NCI-H146 treated with DMSO at 0.1 percent for 48 hours (cell line): ENCODE data around the gene BICRAL.
"Not testable (repeated sequence)": the region's sequence is repeated elsewhere in the genome, so short reads cannot be mapped to it uniquely, and the experiment has no call there.

Experiments
- DNase-seq: peaks from one replicate; lab custom pipeline; 2025; ENCODE audit not compliant: unreplicated experiment; lab: John Stamatoyannopoulos, UW

Gene BICRAL

DNA sequence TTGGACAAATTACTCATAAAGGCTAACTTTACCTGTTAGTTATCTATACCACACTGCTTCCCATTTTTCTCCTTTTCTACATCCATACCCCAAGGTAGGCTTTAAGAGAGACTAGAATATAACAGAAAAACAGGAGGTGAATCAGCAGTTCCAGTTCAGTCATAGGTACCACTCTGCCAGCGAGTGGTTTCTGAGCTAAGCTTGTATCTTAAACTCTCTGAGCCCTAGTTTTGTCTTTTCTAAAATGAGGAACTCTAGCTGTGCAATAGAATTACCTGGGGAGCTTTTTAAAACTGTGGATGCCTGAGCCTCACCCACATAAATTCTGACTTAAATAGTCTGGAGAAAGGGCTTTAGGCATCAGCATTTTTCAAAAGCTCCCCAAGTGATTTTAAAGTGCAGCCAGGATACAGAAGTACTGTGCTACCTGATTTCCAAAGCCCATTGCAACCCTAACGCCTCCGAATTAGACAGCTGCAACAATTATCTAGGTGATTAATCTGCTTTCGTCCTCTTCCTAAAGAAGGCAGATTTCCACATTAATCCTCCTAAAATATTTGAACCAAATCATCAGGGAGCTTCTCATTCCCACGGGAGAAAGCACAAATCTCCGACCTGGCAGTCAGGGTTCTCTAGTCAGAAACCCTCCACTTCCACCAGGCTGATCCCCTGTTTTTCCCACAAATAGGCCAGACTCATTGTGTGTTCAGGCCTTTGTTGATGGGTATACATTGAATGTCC, 60.2 kb downstream of the BICRAL start:
- DNase-seq: peak; percentile 60

DNA sequence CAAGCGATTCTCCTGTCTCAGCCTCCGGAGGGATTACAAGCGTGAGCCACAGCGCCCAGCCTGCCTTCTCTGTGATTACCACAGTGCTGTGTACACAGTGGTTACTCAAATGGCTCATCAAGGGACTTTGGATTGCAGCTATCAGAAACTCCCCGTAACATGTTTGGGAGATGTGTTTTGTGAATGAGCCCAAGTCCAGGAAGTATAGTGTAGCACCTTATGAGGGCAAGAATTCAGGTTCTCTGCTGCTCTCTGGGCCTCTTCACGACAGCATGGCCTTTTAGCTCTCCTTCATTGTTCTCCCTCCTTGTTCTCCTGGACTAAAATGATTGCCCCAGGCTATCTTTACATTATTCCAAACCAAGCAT, 63.5 kb downstream of the BICRAL start:
- peak; percentile 89 for DNase-seq

DNA sequence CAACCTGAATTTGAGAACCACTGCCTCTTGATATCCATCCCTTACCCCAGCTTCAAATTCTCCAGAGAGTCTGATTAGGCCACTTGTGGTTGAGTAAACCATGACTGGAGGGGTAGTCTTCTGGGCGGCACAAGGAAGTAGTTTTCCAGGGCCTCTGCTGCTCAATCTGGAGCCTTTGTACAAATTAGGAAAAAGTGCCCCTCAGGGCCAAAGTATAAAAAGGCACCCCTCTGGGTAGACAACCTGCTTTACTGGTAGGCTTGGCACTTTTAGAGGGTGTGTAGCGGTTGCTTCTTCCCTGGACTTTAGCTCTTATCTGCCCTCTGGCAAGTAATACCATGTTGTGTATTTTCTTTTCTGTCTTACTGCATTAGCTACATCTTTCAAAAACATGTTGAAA, 64.7 kb downstream of the BICRAL start:
- DNase-seq: no peak

DNA sequence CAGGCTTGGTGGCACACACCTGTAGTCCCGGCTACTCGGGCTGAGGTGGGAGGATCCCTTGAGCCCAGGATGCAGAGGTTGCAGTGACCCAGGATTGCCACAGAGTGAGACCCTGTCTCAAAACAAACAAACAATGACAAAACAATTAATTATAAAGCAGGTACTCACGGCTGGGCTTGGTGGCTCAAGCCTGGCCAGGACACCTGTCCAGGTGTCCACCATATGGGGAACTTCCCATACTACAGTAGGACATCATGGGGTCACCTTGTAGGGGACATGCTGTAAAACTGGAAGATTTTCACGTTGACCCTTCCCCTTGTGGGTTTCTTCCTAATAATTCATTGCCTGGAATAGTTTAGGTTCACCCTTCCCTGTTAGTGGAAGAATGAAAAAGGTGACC, 66.8 kb downstream of the BICRAL start:
- no peak for DNase-seq

GRCh38 chr6:42851599-42851998, 69.7 kb downstream of the BICRAL start:
- no peak for DNase-seq

DNA sequence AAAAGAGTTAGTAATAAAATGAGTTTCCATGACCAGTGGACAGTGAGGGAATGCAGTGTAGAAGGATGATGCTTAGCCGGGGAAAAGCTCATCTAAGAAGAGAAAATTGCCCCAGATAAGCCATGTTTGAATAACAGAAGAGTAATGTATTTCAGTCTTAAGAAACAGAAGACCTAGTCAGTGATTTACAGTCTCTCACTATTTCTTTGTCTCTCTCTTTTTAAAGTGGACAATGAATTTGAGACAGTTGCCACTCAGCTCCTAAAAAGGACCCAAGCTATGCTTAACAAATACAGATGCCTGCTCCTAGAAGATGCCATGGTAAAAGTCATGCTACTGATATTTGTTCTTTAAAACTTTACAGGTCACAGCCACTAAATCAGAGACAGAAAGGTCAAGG, 78.2 kb downstream of the BICRAL start:
- DNase-seq: no peak

DNA sequence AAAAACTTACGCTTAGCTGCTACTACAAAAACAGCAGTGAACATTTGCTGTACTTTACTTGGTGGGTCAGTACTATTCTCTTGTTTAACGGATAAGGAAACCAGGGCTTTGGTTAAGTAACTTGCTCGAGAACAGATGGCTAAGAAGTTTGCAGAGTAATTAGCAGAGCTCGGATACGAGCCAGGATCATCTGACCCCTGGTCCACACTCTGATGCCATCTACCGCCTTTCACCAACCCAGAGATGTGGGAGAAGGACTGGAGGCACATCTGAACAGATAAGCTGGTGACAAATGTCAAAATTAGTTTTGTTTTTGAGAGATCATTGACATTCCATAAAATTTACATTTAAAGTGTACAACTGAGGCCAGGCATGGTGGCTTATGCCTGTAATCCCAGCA, 78.6 kb downstream of the BICRAL start:
- no peak for DNase-seq

- DNase-seq: no peak
Measured at GRCh38 chr6:42864602-42865001, 82.8 kb downstream of the BICRAL start.

DNA sequence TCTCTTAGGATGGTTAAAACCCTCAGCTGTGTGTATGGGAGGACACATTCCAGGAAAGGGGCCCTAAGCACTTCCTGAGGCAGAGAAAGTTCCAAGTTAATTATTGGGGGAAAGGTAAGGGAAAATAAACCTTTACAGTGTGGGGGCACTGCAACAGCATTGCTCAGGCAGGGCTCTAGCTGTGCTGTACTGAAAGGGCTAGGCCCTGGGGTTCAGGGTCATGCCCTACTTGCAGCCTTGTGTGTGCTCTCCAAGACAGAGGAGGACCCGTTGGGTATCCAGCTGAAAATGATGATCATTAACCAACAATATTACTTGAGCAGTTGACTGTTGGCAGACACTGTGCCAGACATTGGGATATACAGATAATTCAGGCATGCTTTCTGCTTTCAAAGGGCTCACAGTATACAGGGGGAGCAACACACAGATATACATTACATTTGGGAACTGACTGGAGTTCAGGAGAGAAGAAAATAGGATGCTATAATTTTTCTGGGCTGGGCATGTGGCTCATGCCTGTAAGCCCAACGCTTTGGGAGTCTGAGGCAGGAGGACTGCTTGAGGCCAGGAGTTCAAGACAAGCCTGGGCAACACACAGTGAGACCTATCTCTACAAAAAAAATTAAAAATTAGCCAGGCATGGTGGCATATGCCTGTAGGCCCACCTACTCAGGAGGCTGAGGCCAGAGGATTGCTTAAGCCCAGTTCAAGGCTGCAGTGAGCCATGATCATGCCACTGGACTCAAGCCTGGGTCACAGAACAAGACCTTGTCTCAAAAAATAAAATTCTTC, 88.5 kb downstream of the BICRAL start:
- DNase-seq: no peak

GRCh38 chr6:42871711-42872110, 89.9 kb downstream of the BICRAL start:
- DNase-seq: no peak

DNA sequence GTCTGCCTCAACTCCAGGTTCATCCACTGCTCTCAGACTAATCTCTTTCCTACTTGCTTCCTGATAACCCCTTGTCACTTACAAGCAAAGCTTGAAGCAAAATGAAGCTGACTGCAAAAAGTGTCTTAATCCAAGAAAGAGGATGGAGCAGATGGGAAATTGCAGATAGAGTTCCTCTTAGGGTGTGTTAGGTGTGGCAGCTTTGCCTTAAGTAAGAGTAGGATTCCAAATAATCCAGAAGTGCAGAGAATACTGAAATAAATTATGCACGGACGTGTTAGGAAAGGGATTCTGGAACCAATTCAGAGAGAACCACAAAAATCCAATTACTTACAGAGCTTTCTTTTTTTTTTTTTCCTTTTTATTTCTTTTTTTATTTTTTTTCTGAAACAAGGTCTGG, 91.5 kb downstream of the BICRAL start:
- no peak for DNase-seq

- DNase-seq: no peak
Measured at GRCh38 chr6:42877695-42878094, 95.8 kb downstream of the BICRAL start.

DNA sequence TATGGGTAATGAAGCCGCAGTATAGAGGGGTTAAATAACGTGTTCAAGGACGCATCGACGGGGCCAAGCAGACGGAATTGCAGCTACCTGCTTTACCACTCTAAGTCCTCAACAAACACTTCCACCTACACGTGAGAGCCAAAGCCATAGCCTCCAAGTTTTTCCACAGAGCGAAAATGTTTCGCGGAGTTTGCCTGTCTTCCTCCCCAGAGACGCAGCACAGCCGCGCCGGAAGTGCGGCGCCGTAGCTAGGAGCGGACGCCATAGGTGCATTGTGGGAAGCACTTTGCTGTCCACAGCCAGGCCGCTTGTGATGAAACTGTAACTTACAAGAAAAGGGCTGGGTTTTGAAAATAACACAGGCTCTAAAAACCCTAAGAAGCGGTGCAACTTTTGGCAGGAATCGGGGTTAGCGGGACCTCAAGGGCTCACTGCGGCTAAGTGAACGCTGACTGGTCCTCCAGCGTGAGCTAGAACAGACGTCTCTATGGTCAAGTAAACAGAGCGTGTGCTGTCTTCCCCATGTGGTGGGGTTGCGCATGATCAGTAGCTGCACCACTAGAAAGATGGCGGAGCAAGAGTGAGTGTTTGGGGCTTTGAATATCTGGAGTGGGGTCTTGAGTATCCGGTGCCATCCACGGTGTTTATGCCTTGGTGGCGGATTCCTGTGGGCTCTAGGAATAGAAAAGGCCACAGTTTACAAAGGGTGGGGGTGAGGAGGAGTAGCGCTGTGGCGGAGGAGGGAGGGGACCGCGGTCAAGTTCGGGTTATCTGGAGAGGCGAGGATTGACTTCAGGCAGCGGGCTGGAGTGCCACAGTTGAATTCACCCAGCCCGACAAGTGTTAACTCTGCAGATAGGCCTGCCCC, 97.8 kb downstream of the BICRAL start, which contains the start of gene RPL7L1:
TSS of gene RPL7L1 (plus strand) at position 245 of the 868 bp plus-strand sequence. CDS start at position 540, 295 bp downstream.
- DNase-seq: peak; percentile 98

DNA sequence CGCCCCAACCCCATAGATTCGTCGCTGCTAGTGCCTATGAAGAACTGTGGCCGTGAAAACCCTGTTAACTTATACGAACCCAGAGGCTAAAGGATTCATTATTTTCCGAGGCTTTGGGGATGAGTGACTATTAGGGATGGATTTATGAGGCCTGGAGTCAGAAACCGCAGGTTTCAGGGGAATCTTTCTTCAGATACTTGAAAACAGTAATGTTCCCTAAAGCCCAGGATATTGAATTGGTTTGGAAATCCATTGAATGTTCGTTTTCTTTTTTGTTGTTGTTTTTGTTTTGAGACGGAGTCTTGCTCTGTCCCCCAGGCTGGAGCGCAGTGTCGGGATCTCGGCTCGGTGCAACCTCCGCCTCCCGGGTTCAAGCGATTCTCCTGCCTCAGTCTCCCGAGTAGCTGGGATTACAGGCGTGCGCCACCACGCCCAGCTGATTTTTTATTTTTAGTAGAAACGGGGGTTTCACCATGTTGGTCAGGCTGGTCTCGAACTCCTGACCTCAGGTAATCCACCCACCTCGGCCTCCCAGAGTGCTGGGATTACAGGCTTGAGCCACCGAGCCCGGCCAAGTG, 98.5 kb downstream of the BICRAL start:
- DNase-seq: not testable (repeated sequence)

GRCh38 chr6:42880871-42881270, 99.0 kb downstream of the BICRAL start:
- not testable (repeated sequence) for DNase-seq

- DNase-seq: no peak
Measured at GRCh38 chr6:42885702-42886101, 103.8 kb downstream of the BICRAL start.

GRCh38 chr6:42888201-42888600, 106.3 kb downstream of the BICRAL start:
- DNase-seq: not testable (repeated sequence)

DNA sequence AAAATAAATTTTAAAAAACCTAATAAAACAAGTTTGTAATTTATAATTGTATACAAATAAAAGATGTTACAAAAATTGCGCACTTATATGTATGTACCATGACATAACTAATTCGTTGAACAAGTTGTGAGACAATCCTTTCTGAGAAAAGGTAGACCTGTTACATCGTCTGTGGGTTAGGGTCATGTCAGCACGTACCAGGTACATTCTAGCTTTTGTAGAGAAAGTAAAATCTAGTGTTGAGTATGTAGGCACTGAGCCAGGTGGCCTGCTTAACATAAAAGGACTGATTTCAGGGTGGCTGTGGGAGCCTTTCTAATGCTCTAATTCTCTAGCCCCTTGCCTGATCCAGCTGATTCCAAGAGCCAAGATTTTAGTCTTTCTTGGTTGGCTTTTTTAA, 108.0 kb downstream of the BICRAL start:
- DNase-seq: no peak

GRCh38 chr6:42890311-42891198, 108.7 kb downstream of the BICRAL start:
- DNase-seq: peak; percentile 95

DNA sequence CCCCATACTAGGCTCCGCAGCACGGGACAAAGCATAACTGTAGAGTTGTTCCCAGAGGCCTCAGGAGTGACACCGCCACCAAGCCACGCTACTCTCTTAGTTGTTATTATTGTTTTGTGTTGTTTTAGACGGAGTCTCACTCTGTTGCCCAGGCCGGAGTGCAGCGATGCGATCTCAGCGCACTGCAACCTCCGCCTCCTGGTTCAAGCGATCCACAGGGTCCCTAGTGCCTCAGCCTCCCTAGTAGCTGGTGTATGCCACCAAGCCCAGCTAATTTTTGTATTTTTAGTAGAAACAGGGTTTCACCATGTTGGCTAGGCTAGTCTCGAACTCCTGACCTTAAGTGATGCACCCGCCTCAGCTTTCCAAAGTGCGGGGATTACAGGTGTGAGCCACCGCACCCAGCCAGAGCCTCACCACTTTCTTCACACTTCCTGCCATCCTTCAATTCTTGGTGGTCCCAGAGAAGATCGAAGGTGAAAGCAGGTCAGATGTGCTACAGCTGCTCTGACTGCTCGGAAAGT, 109.4 kb downstream of the BICRAL start:
- DNase-seq: no peak
